Activated CD8-positive, alpha-beta memory T cell treated with anti-CD3 and anti-CD28 coated beads, Interleukin-2, amount 10 ng/mL, durations not matched to agents 7 days and 5 days (primary cell): ENCODE results near the gene PIGN. TPM values are rescaled to one million over a fixed set of nuclear protein-coding genes. Genes with fewer than 3 reads are reported as not detected.

Source experiments
- ATAC-seq: fragments of 150-1000 bp; cut with Tn5 transposase; one replicate; pipeline ENCODE4 v1.10.0; 2021; ENCODE audit warnings: moderate library complexity
- CTCF ChIA-PET: fragments of 350-600 bp; sonication (Branson Sonifier 250); formaldehyde crosslinking; loops from one replicate; lab custom pipeline; 2021; ENCODE audit warnings: antibody characterized with exemption; lab: Charles Lee
- DNase-seq: peaks from one replicate; pipeline ENCODE4 v3.0.0-alpha.2; 2020
- H3K27ac Mint-ChIP-seq: one replicate; pipeline ENCODE4 v1.8.0; 2021; ENCODE audit warnings: mild to moderate bottlenecking, mixed read lengths
- H3K27me3 Mint-ChIP-seq: one replicate; pipeline ENCODE4 v1.8.0; 2021; ENCODE audit warnings: mixed read lengths
- H3K36me3 Mint-ChIP-seq: one replicate; pipeline ENCODE4 v1.8.0; 2021; ENCODE audit warnings: mild to moderate bottlenecking, mixed read lengths
- H3K4me1 Mint-ChIP-seq: one replicate; pipeline ENCODE4 v1.8.0; 2021; ENCODE audit warnings: mixed read lengths
- H3K4me3 Mint-ChIP-seq: one replicate; pipeline ENCODE4 v1.8.0; 2021; ENCODE audit warnings: mild to moderate bottlenecking, moderate library complexity, mixed read lengths
- H3K9me3 Mint-ChIP-seq: one replicate; pipeline ENCODE4 v1.8.0; 2022; ENCODE audit warnings: low read depth, mixed read lengths
- total RNA-seq, 2 experiments: library from RNA; stranded (reverse); gene quantifications; one replicate each; pipeline ENCODE4 v1.2.3, GENCODE V29; 2021

PIGN gene
- total RNA-seq, 2 experiments from 2014 or later: 27.8 to 32.1 TPM

DNA sequence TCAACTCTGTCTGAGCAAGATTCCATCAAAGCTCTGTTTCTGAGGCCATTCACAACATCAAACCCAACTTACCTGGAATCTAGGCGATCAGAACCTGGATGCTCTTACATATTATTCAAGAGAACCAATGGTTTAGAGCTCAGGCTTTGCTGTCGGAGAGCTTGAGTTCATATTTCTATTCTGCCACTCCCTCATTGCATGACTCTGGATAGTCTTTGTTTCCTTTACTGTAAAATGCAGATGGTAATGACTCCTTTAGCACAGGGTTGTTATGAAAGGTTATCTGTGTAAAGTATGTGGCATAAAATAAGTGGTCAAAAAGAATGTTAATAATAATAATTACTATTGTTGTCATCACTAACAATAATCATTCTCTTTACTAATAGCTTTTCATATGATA lies 12.8 kb upstream of the PIGN start:
- ATAC-seq (no peak), DNase-seq (no peak)
- H3K27me3 Mint-ChIP-seq: no peaks in the 10 kb centered on the region
- H3K36me3 Mint-ChIP-seq: peaks cover 10% of the 10 kb centered on the region
- no peaks in the 10 kb centered on the region for H3K9me3 Mint-ChIP-seq
- H3K27ac Mint-ChIP-seq: no peak overlapping the region
- CTCF ChIA-PET: interaction anchor here (1.1 to 2.7 kb wide), 7 partner anchors 9 to 236 kb away, joined by 3 to 7 read pairs (median 4); partner anchors contain the start of genes PIGN and RELCH
- peaks cover 15% of the 10 kb centered on the region for H3K4me1 Mint-ChIP-seq
- H3K4me3 Mint-ChIP-seq: no peak overlapping the region

DNA sequence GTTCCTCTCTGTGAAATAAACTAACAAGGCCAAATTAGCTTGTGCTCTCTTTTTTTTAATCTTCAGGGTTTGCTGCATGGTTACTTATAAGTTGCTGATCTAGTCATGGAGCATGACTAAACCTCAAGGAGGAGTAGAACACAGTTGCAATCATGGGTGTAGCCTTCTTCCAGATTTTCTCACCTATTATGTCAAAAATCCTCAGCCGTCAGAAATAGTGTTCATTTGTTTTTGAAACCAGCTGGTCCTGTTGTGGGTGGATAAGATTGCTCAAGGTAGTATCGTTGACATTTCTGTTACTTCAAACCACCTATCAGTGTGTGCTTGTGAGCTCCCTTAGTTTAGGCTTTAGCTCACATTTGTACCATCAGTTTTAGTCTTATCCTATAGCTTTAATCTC lies 11.4 kb upstream of the PIGN start:
- Mint-ChIP-seq H3K9me3 (no peaks in the 10 kb centered on the region), H3K27me3 (no peaks in the 10 kb centered on the region), H3K36me3 (peaks cover 13% of the 10 kb centered on the region), H3K27ac (no peak overlapping the region), H3K4me1 (peaks cover 21% of the 10 kb centered on the region), H3K4me3 (no peak overlapping the region)
- CTCF ChIA-PET: interaction anchor here (1.1 to 2.7 kb wide), 4 partner anchors 11 to 51 kb away, joined by 3 to 7 read pairs (median 5); partner anchors contain the start of genes PIGN and RELCH
- ATAC-seq (no peak), DNase-seq (no peak)

- CTCF ChIA-PET: interaction anchor here (1.4 to 2.6 kb wide), 3 partner anchors 8 to 14 kb away, joined by 3 to 12 read pairs (median 4); partner anchors contain the start of genes PIGN and RELCH
- peaks cover 33% of the 10 kb centered on the region for H3K4me1 Mint-ChIP-seq
- H3K36me3 Mint-ChIP-seq: peaks cover 21% of the 10 kb centered on the region
- H3K27ac Mint-ChIP-seq: no peak overlapping the region
- ATAC-seq (no peak), DNase-seq (no peak)
- no peaks in the 10 kb centered on the region for H3K27me3 Mint-ChIP-seq
- no peak overlapping the region for H3K4me3 Mint-ChIP-seq
- no peaks in the 10 kb centered on the region for H3K9me3 Mint-ChIP-seq
These were observed 10.1 kb upstream of the PIGN start for GRCh38 chr18:62196980-62197379.

DNA sequence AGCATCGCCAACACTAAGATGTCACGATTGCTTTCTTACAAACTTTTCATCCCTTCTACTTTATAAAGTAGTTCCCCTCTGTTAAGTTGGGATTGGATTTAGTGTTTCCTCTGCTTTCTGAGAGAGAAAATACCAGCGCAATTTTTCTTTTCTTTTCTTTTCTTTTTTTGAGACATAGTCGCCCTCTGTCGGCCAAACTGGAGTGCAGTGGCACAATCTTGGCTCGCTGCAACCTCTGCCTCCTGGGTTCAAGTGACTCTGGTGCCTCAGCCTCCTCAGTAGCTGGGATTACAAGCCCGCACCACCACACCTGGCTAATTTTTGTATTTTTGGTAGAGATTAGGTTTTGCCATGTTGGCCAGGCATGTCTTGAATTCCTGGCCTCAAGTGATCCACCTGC lies 9.2 kb upstream of the PIGN start:
- no peaks in the 10 kb centered on the region for H3K27me3 Mint-ChIP-seq
- CTCF ChIA-PET: interaction anchor here (0.6 to 2.6 kb wide), 3 partner anchors 9 to 293 kb away, joined by 3 to 12 read pairs (median 4); partner anchors contain the start of genes PIGN and RELCH
- peaks cover 29% of the 10 kb centered on the region for H3K36me3 Mint-ChIP-seq
- peaks cover 42% of the 10 kb centered on the region for H3K4me1 Mint-ChIP-seq
- ATAC-seq (no peak), DNase-seq (no peak)
- no peak overlapping the region for H3K4me3 Mint-ChIP-seq
- H3K27ac Mint-ChIP-seq: no peak overlapping the region
- no peaks in the 10 kb centered on the region for H3K9me3 Mint-ChIP-seq

DNA sequence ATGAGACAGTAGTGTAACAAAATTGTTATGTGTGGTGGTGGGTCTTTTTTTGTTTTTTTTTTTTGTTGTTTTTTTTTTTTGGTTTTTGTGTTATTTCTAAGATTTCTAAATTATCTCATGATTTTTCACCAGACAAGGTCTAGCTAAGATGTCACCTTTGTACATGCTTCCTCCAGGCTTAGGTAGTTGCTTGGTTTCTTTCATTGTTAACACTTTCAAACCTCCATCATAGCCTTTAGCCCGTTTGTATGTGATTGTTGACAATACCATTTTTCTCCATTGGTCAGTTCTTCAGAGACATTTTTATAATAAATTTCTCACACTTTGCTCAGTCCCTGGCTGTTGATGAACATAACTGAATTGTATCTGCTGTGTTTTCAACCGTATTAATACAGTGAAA lies 2.4 kb upstream of the PIGN start:
- ATAC-seq (no peak), DNase-seq (no peak)
- peaks cover 68% of the 10 kb centered on the region for H3K4me1 Mint-ChIP-seq
- CTCF ChIA-PET: interaction anchor here (0.8 kb wide), 1 partner anchor 65 kb away, joined by 3 read pairs; no protein-coding TSS in a partner anchor
- H3K27me3 Mint-ChIP-seq: no peaks in the 10 kb centered on the region
- H3K27ac Mint-ChIP-seq: no peak overlapping the region
- no peaks in the 10 kb centered on the region for H3K9me3 Mint-ChIP-seq
- H3K4me3 Mint-ChIP-seq: peak overlapping the region; percentile 99
- H3K36me3 Mint-ChIP-seq: peaks cover 39% of the 10 kb centered on the region

GRCh38 chr18:62187543-62188510 lies 971 bp upstream of the PIGN start:
- CTCF ChIA-PET: interaction anchor here (0.9 to 2.7 kb wide), 10 partner anchors 8 to 398 kb away, joined by 3 to 32 read pairs (median 6); no protein-coding TSS in a partner anchor
- Mint-ChIP-seq H3K4me1 (peaks cover 61% of the 10 kb centered on the region), H3K27ac (peak overlapping the region; percentile 95), H3K36me3 (peaks cover 30% of the 10 kb centered on the region), H3K27me3 (no peaks in the 10 kb centered on the region), H3K9me3 (no peaks in the 10 kb centered on the region), H3K4me3 (peak overlapping the region; percentile 99)
- ATAC-seq (no peak), DNase-seq (peak; percentile 56)

- peak overlapping the region; percentile 99 for H3K4me3 Mint-ChIP-seq
- H3K27me3 Mint-ChIP-seq: no peaks in the 10 kb centered on the region
- CTCF ChIA-PET: interaction anchor here (0.6 to 2.7 kb wide), 6 partner anchors 10 to 399 kb away, joined by 3 to 32 read pairs (median 8); no protein-coding TSS in a partner anchor
- H3K9me3 Mint-ChIP-seq: no peaks in the 10 kb centered on the region
- H3K27ac Mint-ChIP-seq: peak overlapping the region; percentile 95
- ATAC-seq (peak; percentile 3), DNase-seq (no peak)
- peaks cover 18% of the 10 kb centered on the region for H3K36me3 Mint-ChIP-seq
- peaks cover 48% of the 10 kb centered on the region for H3K4me1 Mint-ChIP-seq
These were observed 420 bp downstream of the PIGN start for GRCh38 chr18:62186499-62186773.

- Mint-ChIP-seq H3K4me1 (peaks cover 24% of the 10 kb centered on the region), H3K27me3 (no peaks in the 10 kb centered on the region), H3K4me3 (no peak overlapping the region), H3K36me3 (peaks cover 3% of the 10 kb centered on the region), H3K27ac (no peak overlapping the region), H3K9me3 (no peaks in the 10 kb centered on the region)
- ATAC-seq (no peak), DNase-seq (peak; percentile 57)
- CTCF ChIA-PET: interaction anchor here (0.8 to 4.0 kb wide), 9 partner anchors 10 to 799 kb away, joined by 3 to 20 read pairs (median 4); no protein-coding TSS in a partner anchor
These were observed 3.2 kb downstream of the PIGN start for GRCh38 chr18:62183578-62184195.

- Mint-ChIP-seq H3K4me3 (no peak overlapping the region), H3K4me1 (peaks cover 20% of the 10 kb centered on the region), H3K27me3 (no peaks in the 10 kb centered on the region), H3K27ac (no peak overlapping the region), H3K9me3 (no peaks in the 10 kb centered on the region), H3K36me3 (peaks cover 3% of the 10 kb centered on the region)
- no peak for ATAC-seq
- CTCF ChIA-PET: interaction anchor here (1.0 to 4.0 kb wide), 5 partner anchors 8 to 800 kb away, joined by 3 to 20 read pairs (median 3); no protein-coding TSS in a partner anchor
- DNase-seq: no peak
These were observed 4.6 kb downstream of the PIGN start for GRCh38 chr18:62182220-62182619.

DNA sequence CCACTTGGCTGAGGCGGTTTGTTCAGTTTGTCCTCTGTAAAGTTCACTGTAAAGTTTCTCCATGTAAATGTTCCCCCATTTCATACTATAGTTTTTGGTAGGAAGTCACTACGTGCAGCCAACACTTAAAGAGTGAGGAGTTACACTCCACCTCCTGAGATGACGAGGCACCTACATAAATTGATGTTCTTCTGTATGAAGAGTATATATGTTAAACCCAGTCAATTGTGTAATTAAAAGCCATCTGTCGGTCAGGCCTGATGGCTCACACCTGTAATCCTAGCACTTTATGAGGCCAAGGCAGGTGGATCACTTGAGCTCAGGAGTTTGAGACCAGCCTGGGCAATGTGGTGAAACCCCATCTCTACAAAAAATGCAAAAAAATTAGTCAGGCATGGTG lies 7.6 kb downstream of the PIGN start:
- peaks cover 7% of the 10 kb centered on the region for H3K36me3 Mint-ChIP-seq
- CTCF ChIA-PET: interaction anchor here (1.5 kb wide), 1 partner anchor 71 kb away, joined by 5 read pairs; no protein-coding TSS in a partner anchor
- no peaks in the 10 kb centered on the region for H3K9me3 Mint-ChIP-seq
- H3K27ac Mint-ChIP-seq: no peak overlapping the region
- no peaks in the 10 kb centered on the region for H3K27me3 Mint-ChIP-seq
- DNase-seq: no peak
- no peak for ATAC-seq
- no peak overlapping the region for H3K4me3 Mint-ChIP-seq
- H3K4me1 Mint-ChIP-seq: peaks cover 3% of the 10 kb centered on the region

DNA sequence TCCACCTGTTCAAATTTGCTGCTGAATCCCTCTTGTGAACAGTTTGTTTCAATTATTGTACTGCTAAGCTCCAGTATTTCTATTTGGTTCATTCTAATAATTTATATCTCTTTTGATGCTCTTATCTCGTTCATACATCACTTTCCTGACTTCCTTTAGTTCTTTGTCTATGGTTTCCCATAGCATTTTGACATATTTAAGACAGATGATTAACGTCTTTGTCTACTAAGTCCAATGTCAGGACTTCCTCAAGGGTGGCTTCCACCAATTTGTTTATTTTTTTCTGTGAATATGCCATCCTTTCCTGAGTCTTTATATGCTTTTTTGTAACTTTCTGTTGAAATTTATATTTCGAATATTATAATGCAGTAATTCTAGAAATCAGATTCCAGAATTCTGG lies 9.6 kb downstream of the PIGN start:
- Mint-ChIP-seq H3K4me1 (peaks cover 2% of the 10 kb centered on the region), H3K36me3 (peaks cover 9% of the 10 kb centered on the region), H3K4me3 (no peak overlapping the region), H3K27me3 (no peaks in the 10 kb centered on the region), H3K9me3 (no peaks in the 10 kb centered on the region), H3K27ac (no peak overlapping the region)
- ATAC-seq: no peak
- CTCF ChIA-PET: interaction anchor here (0.8 kb wide), 1 partner anchor 248 kb away, joined by 3 read pairs; no protein-coding TSS in a partner anchor
- DNase-seq: no peak

- Mint-ChIP-seq H3K27ac (no peak overlapping the region), H3K4me1 (peaks cover 2% of the 10 kb centered on the region), H3K36me3 (peaks cover 7% of the 10 kb centered on the region), H3K27me3 (no peaks in the 10 kb centered on the region), H3K4me3 (no peak overlapping the region), H3K9me3 (no peaks in the 10 kb centered on the region)
- ATAC-seq: no peak
- DNase-seq: no peak
- CTCF ChIA-PET: interaction anchor here (1.4 kb wide), 1 partner anchor 74 kb away, joined by 3 read pairs; no protein-coding TSS in a partner anchor
These were observed 11.3 kb downstream of the PIGN start for GRCh38 chr18:62175521-62175920.

GRCh38 chr18:62172298-62172697 lies 14.6 kb downstream of the PIGN start:
- Mint-ChIP-seq H3K27ac (no peak overlapping the region), H3K4me1 (peaks cover 2% of the 10 kb centered on the region), H3K27me3 (no peaks in the 10 kb centered on the region), H3K9me3 (no peaks in the 10 kb centered on the region), H3K36me3 (peaks cover 8% of the 10 kb centered on the region), H3K4me3 (no peak overlapping the region)
- CTCF ChIA-PET: no interaction called here
- ATAC-seq (no peak), DNase-seq (no peak)
